IPS DF 6.9 (cell line): ENCODE measurements around the gene DIS3L2.

Experiments used
- DNase-seq: peaks from one replicate; pipeline ENCODE4 v3.0.0-alpha.2; 2013; ENCODE audit warnings: low read depth, low spot score
- H3K27ac ChIP-seq: one replicate; pipeline ENCODE4 v1.5.1; 2013; ENCODE audit warnings: low read length, control low read depth
- H3K27me3 ChIP-seq: 2 replicates; pipeline ENCODE4 v1.6.1; 2013; ENCODE audit warnings: mild to moderate bottlenecking, low read length; ENCODE audit not compliant: control insufficient read depth, insufficient read depth
- H3K36me3 ChIP-seq: 2 replicates; pipeline ENCODE4 v1.6.1; 2013; ENCODE audit warnings: low read length; ENCODE audit not compliant: control insufficient read depth, insufficient read depth
- H3K4me1 ChIP-seq: 2 replicates; pipeline ENCODE4 v1.6.1; 2013; ENCODE audit warnings: low read length; ENCODE audit not compliant: control insufficient read depth, insufficient read depth
- H3K4me3 ChIP-seq: 2 replicates; pipeline ENCODE4 v1.5.1; 2013; ENCODE audit warnings: mild to moderate bottlenecking, low read length
- H3K9me3 ChIP-seq: 2 replicates; pipeline ENCODE4 v1.6.1; 2013; ENCODE audit warnings: low read length, inconsistent platforms; ENCODE audit not compliant: control insufficient read depth, insufficient read depth
- WGBS: extraction: QIAGEN DNeasy Blood & Tissue Kit; methylation state at CpG from one replicate; pipeline ENCODE4 v1.1.7; 2013; ENCODE audit warnings: mixed read lengths, missing lambda C conversion rate; ENCODE audit not compliant: insufficient read length, insufficient coverage; 5-methylcytosine and 5-hydroxymethylcytosine counted together

Gene DIS3L2

GRCh38 chr2:232291343-232291742, 329.8 kb downstream of the DIS3L2 start:
- H3K4me3 ChIP-seq: no peak overlapping the region
- no peaks in the 10 kb centered on the region for H3K9me3 ChIP-seq
- peaks cover 6% of the 10 kb centered on the region; the same call in 1 of the 2 replicates for H3K4me1 ChIP-seq
- H3K36me3 ChIP-seq: no peaks in the 10 kb centered on the region
- DNase-seq: no peak
- H3K27me3 ChIP-seq: no peaks in the 10 kb centered on the region
- WGBS: no CpG with 5 or more reads among the region's 2 CpGs
- H3K27ac ChIP-seq: no peak overlapping the region

GRCh38 chr2:232292395-232293154, 331.1 kb downstream of the DIS3L2 start:
- DNase-seq: peak; percentile 76
- H3K27ac ChIP-seq: no peak overlapping the region
- no CpG with 5 or more reads among the region's 9 CpGs for WGBS

GRCh38 chr2:232293191-232293590, 331.7 kb downstream of the DIS3L2 start:
- no peaks in the 10 kb centered on the region for H3K9me3 ChIP-seq
- H3K27me3 ChIP-seq: no peaks in the 10 kb centered on the region
- no CpG with 5 or more reads among the region's 6 CpGs for WGBS
- no peak for DNase-seq
- H3K27ac ChIP-seq: no peak overlapping the region
- peaks cover 6% of the 10 kb centered on the region; the same call in 1 of the 2 replicates for H3K4me1 ChIP-seq
- H3K36me3 ChIP-seq: no peaks in the 10 kb centered on the region
- no peak overlapping the region for H3K4me3 ChIP-seq

More at GRCh38 chr2:232292395-232293154, 331.1 kb downstream of the DIS3L2 start:
- Histone ChIP-seq H3K9me3 (no peaks in the 10 kb centered on the region), H3K4me3 (no peak overlapping the region), H3K27me3 (no peaks in the 10 kb centered on the region), H3K36me3 (no peaks in the 10 kb centered on the region), H3K4me1 (peaks cover 6% of the 10 kb centered on the region; the same call in 1 of the 2 replicates)

GRCh38 chr2:232295971-232296370, 334.5 kb downstream of the DIS3L2 start:
- DNase-seq: no peak
- H3K4me1 ChIP-seq: peaks cover 6% of the 10 kb centered on the region; the same call in 1 of the 2 replicates
- H3K27me3 ChIP-seq: no peaks in the 10 kb centered on the region
- no peak overlapping the region for H3K27ac ChIP-seq
- H3K4me3 ChIP-seq: no peak overlapping the region
- no peaks in the 10 kb centered on the region for H3K36me3 ChIP-seq
- WGBS: no CpG with 5 or more reads among the region's 1 CpG
- H3K9me3 ChIP-seq: no peaks in the 10 kb centered on the region

GRCh38 chr2:232296776-232297525, 335.4 kb downstream of the DIS3L2 start:
- H3K36me3 ChIP-seq: no peaks in the 10 kb centered on the region
- DNase-seq: no peak
- H3K27ac ChIP-seq: no peak overlapping the region
- no peak overlapping the region for H3K4me3 ChIP-seq
- no CpG with 5 or more reads among the region's 3 CpGs for WGBS
- no peaks in the 10 kb centered on the region for H3K9me3 ChIP-seq
- no peaks in the 10 kb centered on the region for H3K27me3 ChIP-seq
- H3K4me1 ChIP-seq: peaks cover 6% of the 10 kb centered on the region; the same call in 1 of the 2 replicates

- Histone ChIP-seq H3K27me3 (no peaks in the 10 kb centered on the region), H3K27ac (no peak overlapping the region), H3K36me3 (no peaks in the 10 kb centered on the region), H3K4me3 (no peak overlapping the region), H3K9me3 (no peaks in the 10 kb centered on the region), H3K4me1 (no peaks in the 10 kb centered on the region)
- DNase-seq: no peak
- no CpG with 5 or more reads among the region's 5 CpGs for WGBS
Observed at GRCh38 chr2:232299084-232299483, 337.6 kb downstream of the DIS3L2 start.

- no CpG with 5 or more reads among the region's 6 CpGs for WGBS
- Histone ChIP-seq H3K36me3 (no peaks in the 10 kb centered on the region), H3K4me1 (no peaks in the 10 kb centered on the region), H3K4me3 (no peak overlapping the region), H3K27me3 (no peaks in the 10 kb centered on the region), H3K9me3 (no peaks in the 10 kb centered on the region), H3K27ac (no peak overlapping the region)
- DNase-seq: no peak
Observed at GRCh38 chr2:232299927-232300674, 338.6 kb downstream of the DIS3L2 start.

GRCh38 chr2:232300894-232301387, 339.4 kb downstream of the DIS3L2 start:
- DNase-seq: no peak
- H3K27ac ChIP-seq: no peak overlapping the region
- H3K27me3 ChIP-seq: no peaks in the 10 kb centered on the region
- H3K4me1 ChIP-seq: no peaks in the 10 kb centered on the region
- H3K9me3 ChIP-seq: no peaks in the 10 kb centered on the region
- WGBS: no CpG with 5 or more reads among the region's 6 CpGs
- no peaks in the 10 kb centered on the region for H3K36me3 ChIP-seq
- no peak overlapping the region for H3K4me3 ChIP-seq

GRCh38 chr2:232304236-232304635, 342.7 kb downstream of the DIS3L2 start:
- H3K4me3 ChIP-seq: no peak overlapping the region
- H3K9me3 ChIP-seq: no peaks in the 10 kb centered on the region
- H3K27me3 ChIP-seq: 0 out of 2 replicates have a peak, but pooled peaks cover 1% of the 10 kb centered on the region
- no peaks in the 10 kb centered on the region for H3K36me3 ChIP-seq
- no peak overlapping the region for H3K27ac ChIP-seq
- no CpG with 5 or more reads among the region's 6 CpGs for WGBS
- no peak for DNase-seq
- H3K4me1 ChIP-seq: no peaks in the 10 kb centered on the region

GRCh38 chr2:232306741-232307305, 345.3 kb downstream of the DIS3L2 start:
- Histone ChIP-seq H3K9me3 (no peaks in the 10 kb centered on the region), H3K4me1 (no peaks in the 10 kb centered on the region), H3K27ac (no peak overlapping the region), H3K36me3 (no peaks in the 10 kb centered on the region), H3K27me3 (0 out of 2 replicates have a peak, but pooled peaks cover 1% of the 10 kb centered on the region), H3K4me3 (no peak overlapping the region)
- no peak for DNase-seq
- WGBS: no CpG with 5 or more reads among the region's 7 CpGs
